Measurements from ENCODE around the gene LRRFIP1.
"Not testable (repeated sequence)": the region's sequence is repeated elsewhere in the genome, so short reads cannot be mapped to it uniquely, and the experiment has no call there.

Gene LRRFIP1

GRCh38 chr2:237592425-237592980 lies 34.9 kb upstream of the LRRFIP1 start:
- Mint-ChIP-seq H3K27ac (no peak overlapping the region), H3K36me3 (ENCODE audit: low read depth) (no peaks in the 10 kb centered on the region), H3K27me3 (ENCODE audit: low read depth) (peaks cover 4% of the 10 kb centered on the region), H3K9me3 (no peaks in the 10 kb centered on the region), H3K4me3 (no peak overlapping the region), H3K4me1 (peaks cover 35% of the 10 kb centered on the region)
- no peak for TF ChIP-seq CTCF (IDR thresholded peaks at IDR 0.05; ENCODE audit: unreplicated experiment in 3 of 3)

- H3K9me3 Mint-ChIP-seq: no peaks in the 10 kb centered on the region
- H3K4me3 Mint-ChIP-seq: no peak overlapping the region
- H3K27me3 Mint-ChIP-seq (ENCODE audit: low read depth): peaks cover 4% of the 10 kb centered on the region
- peaks cover 34% of the 10 kb centered on the region for H3K4me1 Mint-ChIP-seq
- H3K27ac Mint-ChIP-seq: no peak overlapping the region
- no peaks in the 10 kb centered on the region for H3K36me3 Mint-ChIP-seq (ENCODE audit: low read depth)
- no peak for TF ChIP-seq CTCF (IDR thresholded peaks at IDR 0.05; ENCODE audit: unreplicated experiment in 3 of 3)
Measured at GRCh38 chr2:237593036-237593435, 34.4 kb upstream of the LRRFIP1 start.

GRCh38 chr2:237593596-237594320 lies 33.6 kb upstream of the LRRFIP1 start:
- peaks cover 4% of the 10 kb centered on the region for H3K27me3 Mint-ChIP-seq (ENCODE audit: low read depth)
- no peak overlapping the region for H3K4me3 Mint-ChIP-seq
- H3K36me3 Mint-ChIP-seq (ENCODE audit: low read depth): no peaks in the 10 kb centered on the region
- no peaks in the 10 kb centered on the region for H3K9me3 Mint-ChIP-seq
- H3K27ac Mint-ChIP-seq: peak overlapping the region in 1 of 3 experiments; percentile 12
- TF ChIP-seq CTCF (IDR thresholded peaks at IDR 0.05; ENCODE audit: unreplicated experiment in 3 of 3): no peak
- peaks cover 34% of the 10 kb centered on the region for H3K4me1 Mint-ChIP-seq

- Mint-ChIP-seq H3K36me3 (ENCODE audit: low read depth) (no peaks in the 10 kb centered on the region), H3K4me1 (peaks cover 34% of the 10 kb centered on the region), H3K4me3 (no peak overlapping the region), H3K27ac (peak overlapping the region in 2 of 3 experiments; percentile 16 to 38), H3K27me3 (ENCODE audit: low read depth) (peaks cover 7% of the 10 kb centered on the region), H3K9me3 (no peaks in the 10 kb centered on the region)
- TF ChIP-seq CTCF (IDR thresholded peaks at IDR 0.05; ENCODE audit: unreplicated experiment in 3 of 3): no peak
Measured at GRCh38 chr2:237594514-237594871, 32.9 kb upstream of the LRRFIP1 start.

- peaks cover 30% of the 10 kb centered on the region for H3K4me1 Mint-ChIP-seq
Measured at GRCh38 chr2:237595829-237596519, 31.4 kb upstream of the LRRFIP1 start.

GRCh38 chr2:237596520-237597195 lies 30.7 kb upstream of the LRRFIP1 start:
- H3K9me3 Mint-ChIP-seq: no peaks in the 10 kb centered on the region
- no peak for TF ChIP-seq CTCF (IDR thresholded peaks at IDR 0.05; ENCODE audit: unreplicated experiment in 3 of 3)
- peaks cover 26% of the 10 kb centered on the region for H3K4me1 Mint-ChIP-seq
- peaks cover 16% of the 10 kb centered on the region for H3K27me3 Mint-ChIP-seq (ENCODE audit: low read depth)
- no peak overlapping the region for H3K4me3 Mint-ChIP-seq
- no peaks in the 10 kb centered on the region for H3K36me3 Mint-ChIP-seq (ENCODE audit: low read depth)
- H3K27ac Mint-ChIP-seq: no peak overlapping the region

More at GRCh38 chr2:237595829-237596519, 31.4 kb upstream of the LRRFIP1 start:
- not testable (repeated sequence) for H3K27me3 Mint-ChIP-seq (ENCODE audit: low read depth); H3K9me3 Mint-ChIP-seq; H3K36me3 Mint-ChIP-seq (ENCODE audit: low read depth); H3K4me3 Mint-ChIP-seq; H3K27ac Mint-ChIP-seq
